GM21390 (cell line): Measurements from ENCODE around the gene KLHL25.
A peak's percentile ranks its signal among the peaks of the same experiment; 100 is the strongest.
"Not testable (repeated sequence)": the region's sequence is repeated elsewhere in the genome, so short reads cannot be mapped to it uniquely, and the experiment has no call there.

ENCODE experiments used
- ATAC-seq: cut with Tn5 transposase; IDR thresholded peaks from one replicate; pipeline ENCODE4 v1.9.1; 2021; ENCODE audit not compliant: unreplicated experiment

Gene KLHL25

DNA sequence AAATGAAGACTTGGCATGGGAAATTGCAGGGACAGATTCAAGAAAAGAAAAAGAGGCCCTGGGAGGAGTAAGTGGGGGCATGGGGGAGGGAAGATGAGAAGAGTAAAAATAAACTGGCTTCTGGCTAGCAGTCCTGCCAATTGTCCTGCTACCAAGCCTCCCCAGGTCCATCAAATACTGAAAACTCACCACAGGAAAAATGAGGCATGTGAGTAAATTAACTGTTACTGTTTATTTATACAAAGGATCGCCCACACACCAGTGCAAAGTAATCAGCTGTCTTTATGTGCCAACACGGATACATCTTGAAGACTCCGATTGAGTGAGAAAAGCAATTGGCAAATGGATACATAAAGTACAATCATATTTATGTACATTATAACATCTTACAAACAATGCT, 10.7 kb upstream of the KLHL25 start:
- no peak for ATAC-seq

DNA sequence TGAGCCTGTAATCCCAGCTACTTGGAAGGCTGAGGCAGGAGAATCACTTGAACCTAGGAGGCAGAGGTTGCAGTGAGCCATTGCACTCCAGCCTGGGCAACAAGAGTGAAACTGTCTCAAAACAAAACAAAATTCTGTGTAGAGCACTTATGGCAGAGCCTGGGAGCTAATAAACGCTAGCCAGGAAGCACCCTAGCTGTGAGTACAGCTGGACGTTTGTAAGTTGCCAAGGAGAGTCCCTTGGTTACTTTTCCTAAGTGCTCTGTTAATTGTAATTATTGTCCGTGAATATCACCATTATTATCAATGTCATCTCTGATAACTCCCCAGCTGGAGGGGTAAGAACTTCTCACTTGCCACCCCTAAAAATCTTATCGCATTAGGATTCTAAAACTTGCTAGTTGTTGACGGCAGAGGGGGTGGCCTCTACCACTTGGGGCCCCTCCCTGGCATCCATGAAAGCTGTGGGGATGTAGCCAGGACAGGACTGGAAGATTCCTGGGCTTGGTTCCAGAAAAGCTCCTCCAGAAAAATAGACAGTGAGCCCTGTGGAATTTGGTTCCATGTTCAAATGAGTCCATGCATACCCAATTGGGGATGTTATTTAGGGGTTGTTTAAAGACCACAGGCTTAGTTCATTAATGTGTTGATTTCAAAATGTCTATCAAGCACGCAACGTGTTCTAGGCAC, 9.9 kb upstream of the KLHL25 start:
- no peak for ATAC-seq

DNA sequence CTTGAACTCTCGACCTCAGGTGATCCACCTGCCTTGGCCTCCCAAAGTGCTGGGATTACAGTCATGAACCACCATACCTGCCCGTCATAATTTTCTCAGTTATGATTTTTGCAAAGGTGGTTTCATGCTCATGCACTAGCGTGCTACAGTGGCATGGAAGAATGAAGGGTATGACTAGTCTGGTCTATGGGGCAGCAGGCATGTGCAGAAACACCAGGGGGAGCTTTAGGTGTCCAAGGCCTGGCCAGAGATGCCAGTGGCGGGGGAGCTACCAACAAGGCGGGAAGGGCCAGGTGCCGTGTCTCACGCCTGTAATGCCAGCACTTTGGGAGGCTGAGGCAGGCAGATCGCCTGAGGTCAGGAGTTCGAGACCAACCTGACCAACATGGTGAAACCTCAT, 7.9 kb upstream of the KLHL25 start:
- not testable (repeated sequence) for ATAC-seq

DNA sequence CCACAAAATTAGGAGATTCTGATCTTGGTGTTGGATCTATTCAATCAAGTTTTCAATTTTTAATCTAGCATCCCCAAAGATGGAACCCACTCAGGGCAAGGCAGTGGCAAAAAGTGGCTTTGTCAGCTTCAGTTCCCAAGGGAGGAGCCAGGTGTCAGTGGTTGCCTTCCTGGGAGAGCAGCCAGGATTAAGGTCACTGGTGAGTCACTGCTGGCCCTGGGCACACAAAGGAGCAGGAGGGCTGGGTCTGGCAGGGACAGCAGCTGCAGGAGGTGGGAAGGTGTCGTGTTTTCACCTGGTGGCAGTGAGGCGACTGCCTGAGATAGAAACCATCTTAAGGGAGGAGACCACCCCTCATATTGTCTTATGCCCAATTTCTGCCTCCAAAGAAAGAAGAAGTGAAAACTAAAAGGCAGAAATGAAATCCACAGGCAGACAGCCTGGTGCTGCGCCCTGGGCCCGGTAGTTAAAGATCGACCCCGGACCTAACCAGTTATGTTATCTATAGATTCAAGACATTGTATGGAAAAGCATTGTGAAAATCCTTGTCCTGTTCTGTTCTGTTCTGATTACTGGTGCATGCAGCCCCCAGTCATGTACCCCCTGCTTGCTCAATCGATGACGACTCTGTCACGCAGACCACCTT, 5.9 kb upstream of the KLHL25 start:
- no peak for ATAC-seq

DNA sequence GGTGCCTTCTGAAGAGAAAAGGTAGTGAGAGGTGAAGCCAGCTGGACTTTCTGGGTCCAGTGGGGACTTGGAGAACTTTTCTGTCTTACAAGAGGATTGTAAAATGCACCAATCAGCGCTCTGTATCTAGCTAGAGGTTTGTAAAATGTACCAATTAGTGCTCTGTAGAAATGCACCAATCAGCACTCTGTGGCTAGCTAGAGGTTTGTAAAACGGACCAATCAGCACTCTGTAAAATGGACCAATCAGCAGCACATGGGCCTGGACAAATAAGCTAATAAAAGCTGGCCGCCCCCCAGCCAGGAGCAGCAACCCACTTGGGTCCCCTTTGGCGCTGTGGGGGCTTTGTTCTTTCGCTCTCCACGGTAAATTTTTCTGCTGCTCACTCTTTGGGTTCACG, 1.6 kb upstream of the KLHL25 start:
- ATAC-seq: not testable (repeated sequence)

DNA sequence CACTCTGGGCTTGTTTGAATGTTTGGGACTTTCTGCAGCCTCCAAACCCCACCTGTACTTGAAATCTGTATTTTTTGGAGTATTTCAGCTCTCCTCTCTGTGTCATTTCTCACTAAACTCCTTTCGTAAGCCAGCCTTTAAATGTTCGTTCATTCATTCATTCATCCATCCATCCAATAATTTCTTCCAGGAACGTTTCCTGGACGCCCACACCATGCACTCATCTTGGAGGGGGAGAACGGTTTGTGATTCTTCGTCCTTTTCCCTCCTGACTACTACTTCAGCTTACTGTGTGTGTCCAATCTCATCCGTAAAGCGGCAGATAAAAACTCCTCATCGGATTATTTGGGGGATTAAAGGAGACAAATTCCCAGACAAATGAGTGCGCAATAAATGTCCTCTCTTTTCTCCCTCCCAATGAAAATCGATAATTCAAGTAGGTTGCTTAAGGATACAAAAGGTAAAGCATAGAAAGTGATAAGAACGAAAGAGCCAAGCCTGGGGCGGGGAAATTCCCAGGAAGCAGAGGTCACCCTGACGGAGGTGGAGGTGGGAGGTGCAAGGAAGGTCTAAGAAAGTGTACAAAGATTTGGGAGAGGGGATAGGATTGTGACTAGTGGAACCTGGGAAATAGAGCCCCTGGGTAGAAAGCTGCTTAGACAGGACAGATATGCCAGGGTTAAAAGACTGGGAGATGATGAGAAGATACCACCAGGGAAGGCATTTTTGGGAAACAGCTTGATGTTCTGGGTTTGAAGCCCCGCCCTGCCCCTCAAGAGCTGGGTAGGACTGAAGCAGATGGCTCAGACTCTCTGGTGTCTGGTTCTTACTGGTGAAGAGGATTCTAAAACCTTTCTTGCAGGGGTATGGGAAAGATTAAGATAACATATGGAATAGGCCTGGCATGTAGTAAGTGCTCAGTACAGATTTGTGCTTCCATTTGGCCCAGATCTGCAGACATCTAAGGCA, 896 bp upstream of the KLHL25 start:
- no peak for ATAC-seq

DNA sequence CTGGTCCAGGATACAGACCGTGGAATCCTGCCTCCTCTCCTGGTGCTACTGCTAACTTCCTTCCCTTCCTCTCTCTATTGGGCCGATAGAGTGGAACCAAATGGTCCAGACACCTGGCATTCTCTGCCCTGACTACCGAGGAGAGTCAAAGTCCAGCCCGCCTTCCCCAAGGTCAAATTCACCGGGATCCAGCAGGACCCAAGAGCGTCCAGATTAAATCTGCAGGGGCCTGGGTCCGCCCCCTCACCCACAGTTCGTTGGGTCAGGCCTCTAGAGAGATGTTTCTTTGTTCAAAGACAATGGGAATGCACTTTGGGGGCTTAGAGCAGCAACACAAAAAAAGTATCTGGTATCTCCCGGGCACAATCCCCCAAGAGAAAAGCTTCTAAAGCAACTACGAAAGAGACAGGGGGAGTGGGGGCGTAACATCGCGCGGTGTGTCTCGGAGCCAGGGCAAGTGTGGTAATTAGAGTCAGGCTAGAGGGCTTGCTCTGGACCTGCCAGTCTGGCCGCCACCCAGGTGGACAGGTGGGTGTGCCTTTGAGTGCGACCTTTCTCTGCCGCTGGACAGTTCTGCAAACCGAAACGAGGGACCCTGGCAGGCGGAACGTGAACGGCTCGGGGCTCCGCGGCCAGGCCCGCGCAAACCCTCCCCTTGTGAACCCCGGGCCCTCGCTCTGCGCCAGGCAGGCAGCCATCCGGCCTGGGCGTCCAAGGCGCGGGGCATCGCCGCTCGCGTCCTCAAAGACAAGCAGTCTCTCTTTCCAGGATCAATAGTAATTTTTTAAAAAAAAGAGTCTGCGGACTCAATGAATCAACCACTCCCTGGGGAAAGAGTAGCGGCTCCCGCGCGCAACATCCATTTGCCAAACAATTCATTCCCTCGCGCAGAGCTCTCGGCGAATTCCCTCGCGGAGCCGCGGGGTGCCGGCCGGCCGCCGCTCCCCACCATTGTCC, 806 bp downstream of the KLHL25 start:
- peak; percentile 48 for ATAC-seq

DNA sequence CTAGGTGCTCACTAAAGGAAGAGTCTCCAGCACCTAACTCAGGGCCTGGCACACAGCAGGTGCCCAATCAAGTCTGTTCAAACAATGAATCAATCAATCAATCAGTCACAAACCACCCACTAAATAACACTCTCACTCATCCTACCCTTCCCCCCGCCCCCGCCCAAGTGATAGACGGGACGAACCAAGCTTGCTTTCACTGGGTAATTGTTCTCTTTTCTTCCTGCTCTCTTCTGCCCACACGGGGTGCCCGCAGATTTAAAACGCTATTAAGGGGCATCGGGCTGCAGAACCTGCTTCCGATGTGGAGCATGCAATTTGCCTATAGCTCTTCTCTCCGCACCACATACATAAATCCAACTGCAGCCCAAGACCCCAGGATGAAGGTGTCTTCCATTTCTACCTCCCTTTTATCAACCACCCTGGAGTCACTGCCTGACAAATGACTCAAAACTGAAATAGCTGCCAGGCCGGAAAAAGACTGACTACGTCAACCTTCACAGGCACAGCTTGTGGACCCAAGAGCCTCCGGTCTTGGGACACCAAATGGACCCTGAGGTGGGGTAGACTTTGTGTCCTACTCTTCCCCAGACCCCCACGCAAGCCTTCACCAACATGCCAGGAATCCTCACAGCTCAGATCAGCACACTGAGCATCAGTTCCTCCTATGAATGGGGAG, 1.7 kb downstream of the KLHL25 start:
- no peak for ATAC-seq

DNA sequence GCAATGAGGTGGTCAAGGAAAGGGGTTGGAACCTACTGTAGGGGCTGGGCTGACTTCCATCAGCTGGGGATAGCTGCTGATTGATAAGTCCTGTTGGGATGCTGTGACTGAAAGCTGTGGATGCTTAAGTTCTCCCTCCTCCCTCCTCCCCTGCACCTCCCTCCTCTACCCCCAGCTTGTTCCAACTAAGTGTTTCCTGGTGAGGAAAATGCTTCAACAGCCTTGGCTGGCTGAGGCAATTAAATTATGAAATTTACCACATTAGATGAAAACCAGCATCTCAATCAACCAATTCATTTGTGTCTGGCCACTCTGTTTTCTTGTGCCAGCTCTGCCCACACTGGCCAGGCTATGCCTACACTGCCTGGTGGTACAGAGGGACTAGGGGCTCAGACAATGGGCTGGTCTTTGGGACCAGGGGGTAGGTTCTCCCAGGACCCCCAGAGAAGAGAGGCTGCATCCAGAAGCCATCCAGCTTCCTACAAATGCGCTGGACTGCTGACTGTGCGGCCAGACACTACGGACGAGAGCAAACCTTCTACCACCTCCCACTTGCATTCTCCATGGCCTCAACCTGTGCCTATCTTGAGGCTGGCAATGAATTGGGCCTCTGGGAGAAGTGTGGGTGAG, 2.5 kb downstream of the KLHL25 start:
- no peak for ATAC-seq

DNA sequence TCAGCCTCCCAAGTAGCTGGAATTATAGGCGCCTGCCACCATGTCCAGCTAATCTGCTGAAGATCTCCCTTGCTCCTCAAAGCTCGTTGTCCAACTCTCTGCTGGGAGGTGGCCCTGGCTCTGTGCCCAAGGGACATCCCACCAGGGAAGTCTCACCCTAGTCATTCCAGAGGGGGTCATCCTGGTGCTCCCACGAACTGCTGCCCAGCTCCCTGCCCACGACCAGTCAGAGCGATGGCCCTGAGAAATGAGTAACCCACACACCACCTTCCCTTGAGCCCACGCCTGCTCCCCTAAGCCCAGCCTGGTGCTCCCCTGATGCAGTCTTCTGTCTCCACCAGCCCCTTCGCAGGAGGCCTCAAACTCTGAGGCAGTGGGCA, 5.2 kb downstream of the KLHL25 start:
- no peak for ATAC-seq

DNA sequence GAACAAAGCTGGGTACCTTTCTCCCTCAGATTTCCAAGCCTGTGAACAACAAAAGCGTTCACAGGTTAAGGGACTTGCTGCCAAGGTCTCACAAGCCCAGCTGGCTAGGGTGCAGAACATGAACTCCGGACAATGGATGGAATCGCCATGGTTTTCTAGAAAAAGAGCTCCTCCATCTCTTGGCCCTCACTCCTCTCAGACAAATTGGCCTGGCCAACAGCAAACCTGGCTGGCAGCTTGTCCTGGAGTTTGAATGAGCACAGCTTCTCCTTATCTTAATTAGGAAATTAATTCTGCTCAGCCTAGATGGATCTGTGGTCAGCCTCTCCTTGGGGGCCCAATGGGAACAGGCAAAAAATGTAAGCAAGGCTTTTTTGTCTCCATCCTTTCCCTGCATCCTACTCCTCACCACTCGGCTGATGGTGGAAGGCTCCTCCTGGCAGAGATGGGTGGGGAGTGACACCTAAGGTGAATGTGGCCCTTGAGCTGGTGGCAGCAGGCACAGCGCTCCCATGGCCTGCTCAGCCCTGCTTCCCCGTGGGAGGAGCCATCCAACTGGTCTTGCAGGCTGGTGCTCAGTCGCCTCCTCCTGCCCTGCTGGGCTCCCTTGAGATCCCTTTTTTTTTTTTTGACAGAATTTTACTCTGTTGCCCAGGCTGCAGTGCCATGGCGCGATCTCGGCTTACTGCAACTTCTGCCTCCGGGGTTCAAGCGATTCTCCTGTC, 5.8 kb downstream of the KLHL25 start:
- ATAC-seq: no peak

DNA sequence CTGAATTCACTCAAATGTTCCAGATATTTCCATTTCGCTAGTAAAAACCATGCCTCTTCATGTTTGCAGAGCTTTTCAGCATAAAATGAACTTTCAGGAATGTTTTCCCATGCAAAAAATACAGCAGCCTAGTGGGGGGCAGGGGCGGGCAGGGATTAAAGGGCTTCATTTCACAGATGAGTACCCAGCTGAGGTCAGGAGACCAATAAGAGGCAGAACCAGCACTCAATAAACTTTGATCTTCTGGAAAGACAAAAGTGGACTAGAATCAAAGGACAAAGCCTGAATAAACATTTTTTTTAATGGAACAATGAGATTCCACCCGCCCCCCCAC, 8.0 kb downstream of the KLHL25 start:
- ATAC-seq: no peak

DNA sequence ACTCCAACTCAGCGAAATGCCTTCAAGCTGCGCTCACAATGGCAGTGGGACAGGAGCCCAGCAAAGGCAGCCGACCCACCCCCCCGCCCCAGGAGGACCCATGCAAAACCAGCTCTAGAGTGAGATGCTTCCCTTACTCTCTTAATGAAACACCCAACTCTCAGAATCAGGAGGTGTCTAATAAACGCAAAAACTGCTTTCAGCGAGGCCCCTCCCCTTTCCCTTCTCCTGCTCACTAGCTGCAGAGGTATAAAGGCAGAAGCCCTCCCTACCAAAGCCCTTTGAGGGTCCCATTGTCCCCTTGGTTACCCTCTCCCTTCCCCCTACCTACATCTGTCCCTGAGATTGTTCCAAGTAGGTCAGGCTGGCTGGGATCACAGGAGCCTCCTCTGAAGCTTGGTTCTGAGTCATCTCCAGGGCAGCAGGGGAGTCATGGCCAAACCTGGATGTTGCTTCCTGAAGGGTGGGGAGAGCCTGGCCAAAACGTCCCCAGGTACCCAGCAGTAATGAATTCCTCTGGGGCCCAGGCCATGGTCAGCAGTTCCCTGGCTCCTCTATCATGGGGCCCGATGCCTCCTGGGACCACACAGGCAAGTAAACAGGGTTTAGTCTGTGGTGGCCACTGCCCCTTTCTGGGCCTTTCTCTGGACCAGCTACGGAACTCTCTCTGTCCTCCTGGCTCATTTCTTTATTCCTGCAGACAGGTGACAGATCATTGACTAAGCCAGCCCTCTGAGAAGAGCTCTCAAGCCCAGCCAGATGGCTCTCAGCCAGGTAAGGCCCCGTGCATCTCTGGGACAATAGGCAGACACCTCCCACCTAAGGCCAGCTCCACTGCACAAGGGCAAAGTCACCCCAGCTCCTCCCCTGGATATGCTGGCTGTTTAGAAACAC, 8.6 kb downstream of the KLHL25 start:
- no peak for ATAC-seq

DNA sequence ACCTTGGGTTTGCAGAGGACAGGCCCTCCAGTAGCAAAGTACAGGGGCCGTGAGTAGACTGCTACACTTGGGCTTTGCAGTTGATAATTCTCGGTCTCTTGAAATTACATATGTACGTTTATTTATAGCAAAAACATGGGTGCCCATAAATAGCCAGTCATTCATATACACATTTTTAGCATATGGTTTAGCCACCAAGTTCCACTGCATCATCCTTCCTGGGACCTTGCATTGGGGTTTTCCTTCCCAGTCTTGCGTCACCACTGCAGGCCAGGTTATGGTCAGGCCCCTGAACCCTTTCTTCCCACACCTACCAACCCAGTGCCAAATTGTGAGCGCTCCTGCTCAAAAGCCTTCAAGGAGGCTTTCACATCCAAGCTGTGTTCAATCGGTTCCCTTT, 12.7 kb downstream of the KLHL25 start:
- ATAC-seq: no peak

DNA sequence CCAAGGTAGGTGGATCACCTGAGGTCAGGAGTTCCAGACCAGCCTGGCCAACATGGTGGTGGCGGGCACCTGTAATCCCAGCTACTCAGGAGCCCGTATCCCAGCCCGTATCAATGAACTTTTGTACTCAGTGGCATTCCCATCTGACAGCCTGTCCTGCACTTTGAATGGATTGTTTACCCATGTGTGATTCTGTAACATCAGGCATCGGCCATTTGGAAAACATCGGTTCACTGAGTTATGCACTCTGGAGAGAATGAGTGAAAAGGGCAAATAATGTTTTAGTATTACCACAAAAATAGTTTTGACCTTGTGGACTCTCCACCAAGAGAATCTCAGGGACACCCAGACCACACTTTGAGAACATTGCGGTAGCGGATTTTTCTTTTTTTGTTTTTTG, 13.6 kb downstream of the KLHL25 start:
- no peak for ATAC-seq

DNA sequence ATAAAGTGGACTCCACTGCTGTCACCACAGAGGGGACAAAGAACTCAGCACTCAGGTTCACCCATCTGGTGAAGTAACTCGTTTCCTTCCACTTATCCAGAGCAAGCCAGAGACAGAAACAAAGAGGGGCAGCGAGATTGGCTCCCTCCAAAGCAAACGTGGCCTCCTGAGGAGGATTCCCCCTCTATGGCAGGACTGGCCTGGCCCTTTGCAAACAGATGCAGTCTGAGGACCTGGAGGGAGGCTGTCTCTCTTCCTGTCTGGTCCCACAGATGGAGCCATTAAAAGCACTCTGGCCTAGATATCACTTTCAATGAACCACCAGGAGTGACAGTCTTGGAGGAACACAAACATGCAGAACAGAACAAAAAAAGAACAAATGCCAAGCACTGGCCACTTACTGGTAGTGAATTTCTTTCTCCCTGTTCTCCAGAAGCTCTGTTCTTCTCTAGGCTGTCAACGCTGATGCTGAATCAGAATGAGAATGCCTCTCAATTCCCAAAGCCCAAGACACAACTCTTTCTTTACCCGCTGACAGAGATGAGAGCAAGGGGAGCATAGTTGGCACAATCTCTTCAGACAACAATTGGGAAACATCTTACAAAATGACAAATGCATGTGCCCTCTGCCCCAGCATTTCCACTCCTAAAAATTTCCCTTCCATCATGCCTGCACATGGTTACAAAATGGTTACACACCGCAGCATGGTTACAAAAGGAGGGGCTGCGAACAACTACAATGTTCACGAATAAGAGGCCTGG, 14.3 kb downstream of the KLHL25 start:
- ATAC-seq: no peak

DNA sequence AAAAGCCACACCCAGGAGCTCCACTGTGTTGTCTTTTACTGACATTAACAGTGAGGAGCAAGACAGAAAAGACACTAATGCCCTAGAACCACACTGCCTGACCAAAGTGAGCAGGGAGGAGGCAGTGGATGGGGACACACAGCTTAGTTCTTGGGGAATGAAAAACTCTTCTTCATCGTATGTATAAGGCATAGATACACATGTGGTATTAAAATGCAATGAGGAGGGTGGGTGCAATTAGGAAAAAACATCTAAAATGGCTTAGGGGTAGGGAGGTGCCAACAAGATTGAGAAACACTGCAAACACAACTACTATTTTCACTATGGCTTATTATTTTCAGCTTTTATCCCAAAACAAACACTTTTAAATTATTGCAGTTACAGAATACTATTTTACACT, 15.5 kb downstream of the KLHL25 start:
- no peak for ATAC-seq
